A673 (cell line): ENCODE measurements around the gene PPP2R2D. TPM values are rescaled to one million over a fixed set of nuclear protein-coding genes. Genes with fewer than 3 reads are reported as not detected.

Source experiments
- BruUV-seq: library from RNA; stranded (reverse); fragments of 400-500 nt; replicated peaks from 2 replicates; lab custom pipeline; 2021; lab: Mats Ljungman, UMichigan
- CTCF ChIA-PET: fragments of 300-600 bp; sonication (Branson Sonifier 250); formaldehyde crosslinking; loops from one replicate; lab custom pipeline; 2022; ENCODE audit warnings: antibody characterized with exemption; lab: Charles Lee
- POLR2A ChIA-PET: fragments of 300-600 bp; sonication (Branson Sonifier 250); formaldehyde crosslinking; loops from one replicate; lab custom pipeline; 2022; ENCODE audit warnings: antibody characterized with exemption; ENCODE audit not compliant: low non-redundant PET; lab: Charles Lee
- DNase-seq: peaks from one replicate; pipeline ENCODE4 v3.0.0-alpha.2; 2015; ENCODE audit warnings: low spot score
- H3K27ac ChIP-seq: fragments of 200-600 bp; sonication (generic); 2 replicates; pipeline ENCODE4 v1.5.1; 2016; ENCODE audit warnings: mixed run types, low read depth, mild to moderate bottlenecking, mixed read lengths, antibody characterized with exemption, low read length; ENCODE audit not compliant: poor library complexity, severe bottlenecking
- H3K27me3 ChIP-seq: fragments of 200-600 bp; sonication (generic); replicated peaks from 2 replicates; pipeline ENCODE4 v1.6.1; 2017; ENCODE audit warnings: mixed run types, low read depth, mild to moderate bottlenecking, mixed read lengths, antibody characterized with exemption, low read length; ENCODE audit not compliant: insufficient read depth, poor library complexity
- H3K36me3 ChIP-seq: fragments of 200-600 bp; sonication (generic); 2 replicates; pipeline ENCODE4 v1.6.1; 2016; ENCODE audit warnings: mixed run types, mild to moderate bottlenecking, mixed read lengths, antibody characterized with exemption, low read length; ENCODE audit not compliant: insufficient read depth, poor library complexity, severe bottlenecking
- H3K4me1 ChIP-seq: fragments of 200-600 bp; sonication (generic); 2 replicates; pipeline ENCODE4 v1.6.1; 2017; ENCODE audit warnings: mixed run types, mild to moderate bottlenecking, mixed read lengths, antibody characterized with exemption, low read length; ENCODE audit not compliant: insufficient read depth, poor library complexity, severe bottlenecking
- H3K4me3 ChIP-seq: fragments of 200-600 bp; sonication (generic); 2 replicates; pipeline ENCODE4 v1.5.1; 2016; ENCODE audit warnings: low read depth, mixed run types, mild to moderate bottlenecking, mixed read lengths, low read length; ENCODE audit not compliant: poor library complexity, severe bottlenecking
- H3K9me3 ChIP-seq: fragments of 200-600 bp; sonication (generic); 2 replicates; pipeline ENCODE4 v1.6.1; 2016; ENCODE audit warnings: mixed run types, low read depth, mild to moderate bottlenecking, mixed read lengths, antibody characterized with exemption, low read length; ENCODE audit not compliant: poor library complexity, severe bottlenecking
- EZH2 ChIP-seq: fragments of 200-600 bp; sonication (generic); IDR thresholded peaks from 2 replicates; pipeline ENCODE4 v1.6.1; 2017; ENCODE audit warnings: borderline replicate concordance, low read depth, mild to moderate bottlenecking, mixed read lengths, antibody characterized with exemption, low read length; ENCODE audit not compliant: poor library complexity, severe bottlenecking
- intact Hi-C: fragments of 100-400 bp; cut with micrococcal nuclease; formaldehyde crosslinking; loops from one replicate; pipeline ENCODE4 v1.10.0; 2022; ENCODE audit not compliant: unreplicated experiment
- total RNA-seq: library from RNA; stranded (reverse); gene quantifications from 2 replicates; pipeline ENCODE4 v1.2.3, GENCODE V29; 2021
- TF ChIP-seq, protein P1 (sequence below): fragments of 300-800, 200-600 bp; sonication (generic); conservative IDR thresholded peaks from 2 replicates; pipeline ENCODE4 v1.5.1; 2017; ENCODE audit warnings: low read depth, mild to moderate bottlenecking, antibody characterized with exemption, low read length, moderate library complexity, mixed read lengths

The PPP2R2D gene
- total RNA-seq, 1 experiment from 2014 or later, result 49.1 TPM

DNA sequence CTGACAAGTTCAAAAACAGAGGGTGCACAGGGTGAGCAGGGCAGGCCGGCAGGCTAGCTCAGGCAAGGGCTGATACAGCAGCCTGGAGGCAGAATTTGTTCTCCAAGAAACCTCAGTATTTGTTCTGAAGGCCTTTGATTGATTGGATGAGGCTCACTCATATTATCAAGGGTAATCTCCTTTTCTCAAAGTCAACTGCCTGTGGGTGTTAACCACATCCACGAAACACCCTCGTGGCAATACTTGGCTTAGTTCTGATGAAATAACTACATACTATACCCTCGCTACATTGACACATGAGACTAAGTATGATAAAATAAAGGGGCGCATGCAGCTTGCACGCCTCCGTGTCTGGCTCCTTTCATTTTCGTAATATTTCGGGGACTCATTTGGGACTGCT, 4.4 kb upstream of the PPP2R2D start:
- ChIA-PET POLR2A (no interaction called here), CTCF (no interaction called here)
- BruUV-seq, result no TSS peak
- Histone ChIP-seq H3K4me1 (no peaks in the 10 kb centered on the region), H3K27ac (no peak overlapping the region), H3K4me3 (no peak overlapping the region), H3K9me3 (no peaks in the 10 kb centered on the region), H3K27me3 (peaks cover 15% of the 10 kb centered on the region), H3K36me3 (no peaks in the 10 kb centered on the region)
- intact Hi-C loops, result no loop called here
- DNase-seq, result no peak
- TF ChIP-seq EZH2, result no peak
- TF ChIP-seq, protein P1, sequence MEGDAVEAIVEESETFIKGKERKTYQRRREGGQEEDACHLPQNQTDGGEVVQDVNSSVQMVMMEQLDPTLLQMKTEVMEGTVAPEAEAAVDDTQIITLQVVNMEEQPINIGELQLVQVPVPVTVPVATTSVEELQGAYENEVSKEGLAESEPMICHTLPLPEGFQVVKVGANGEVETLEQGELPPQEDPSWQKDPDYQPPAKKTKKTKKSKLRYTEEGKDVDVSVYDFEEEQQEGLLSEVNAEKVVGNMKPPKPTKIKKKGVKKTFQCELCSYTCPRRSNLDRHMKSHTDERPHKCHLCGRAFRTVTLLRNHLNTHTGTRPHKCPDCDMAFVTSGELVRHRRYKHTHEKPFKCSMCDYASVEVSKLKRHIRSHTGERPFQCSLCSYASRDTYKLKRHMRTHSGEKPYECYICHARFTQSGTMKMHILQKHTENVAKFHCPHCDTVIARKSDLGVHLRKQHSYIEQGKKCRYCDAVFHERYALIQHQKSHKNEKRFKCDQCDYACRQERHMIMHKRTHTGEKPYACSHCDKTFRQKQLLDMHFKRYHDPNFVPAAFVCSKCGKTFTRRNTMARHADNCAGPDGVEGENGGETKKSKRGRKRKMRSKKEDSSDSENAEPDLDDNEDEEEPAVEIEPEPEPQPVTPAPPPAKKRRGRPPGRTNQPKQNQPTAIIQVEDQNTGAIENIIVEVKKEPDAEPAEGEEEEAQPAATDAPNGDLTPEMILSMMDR, result no peak

DNA sequence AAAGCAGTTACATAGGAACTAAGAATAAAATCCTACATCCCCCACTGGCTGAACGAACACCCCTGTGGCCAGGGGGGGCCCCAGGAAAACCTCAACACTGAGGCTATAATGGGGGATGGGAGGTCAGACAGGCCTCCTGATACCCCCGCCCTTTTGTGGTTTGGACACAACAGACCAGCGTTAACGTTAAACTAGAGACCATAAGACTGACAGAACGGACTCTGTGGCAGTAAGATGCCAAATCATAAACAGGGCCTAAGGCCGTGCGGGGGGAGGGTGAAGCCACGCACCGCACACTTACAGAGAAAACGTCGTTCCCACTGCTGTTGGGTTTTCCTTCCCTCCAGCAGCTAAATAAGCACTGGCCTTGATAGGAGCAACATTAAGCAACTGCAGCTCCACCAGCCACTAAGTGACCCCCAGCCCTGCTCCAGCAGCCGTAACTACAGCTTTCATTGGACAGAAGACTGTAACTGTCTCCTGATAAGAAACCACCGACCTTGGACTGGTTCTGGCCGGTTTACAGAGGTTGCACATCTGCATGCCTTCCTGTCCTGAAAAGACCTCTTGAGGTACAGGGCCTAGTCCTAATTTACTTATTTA, 3.4 kb upstream of the PPP2R2D start:
- Histone ChIP-seq H3K9me3 (no peaks in the 10 kb centered on the region), H3K36me3 (no peaks in the 10 kb centered on the region), H3K27ac (no peak overlapping the region), H3K4me1 (peaks cover 3% of the 10 kb centered on the region), H3K4me3 (no peak overlapping the region), H3K27me3 (peaks cover 15% of the 10 kb centered on the region)
- BruUV-seq, result no TSS peak
- ChIA-PET POLR2A (no interaction called here), CTCF (no interaction called here)
- intact Hi-C loops, result no loop called here
- TF ChIP-seq, protein P1, result no peak
- no peak for TF ChIP-seq EZH2
- DNase-seq, result no peak

DNA sequence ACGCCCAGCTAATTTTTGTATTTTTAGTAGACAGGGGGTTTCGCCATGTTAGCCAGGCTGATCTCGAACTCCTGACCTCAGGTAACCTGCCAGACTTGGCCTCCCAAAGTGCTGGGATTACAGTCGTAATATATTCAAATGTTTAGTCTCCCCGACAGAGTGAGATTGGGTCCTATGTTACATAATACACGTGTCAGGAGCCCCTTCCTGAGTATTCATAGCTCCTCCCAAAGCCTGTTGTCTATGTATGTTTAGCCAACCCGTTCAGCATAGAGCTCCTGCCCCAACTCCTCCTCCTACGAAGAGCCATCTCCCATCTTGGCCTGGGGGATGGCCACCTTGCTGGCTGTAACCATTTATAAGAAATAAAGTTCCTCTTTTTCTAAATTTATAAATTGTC, 2.7 kb upstream of the PPP2R2D start:
- Histone ChIP-seq H3K36me3 (peaks cover 4% of the 10 kb centered on the region), H3K27me3 (peaks cover 15% of the 10 kb centered on the region), H3K27ac (no peak overlapping the region), H3K4me3 (no peak overlapping the region), H3K9me3 (no peaks in the 10 kb centered on the region), H3K4me1 (peaks cover 7% of the 10 kb centered on the region)
- no TSS peak for BruUV-seq
- CTCF ChIA-PET, result no interaction called here
- TF ChIP-seq, protein P1, result no peak
- TF ChIP-seq EZH2, result no peak
- no peak for DNase-seq
- POLR2A ChIA-PET, result no interaction called here
- intact Hi-C loops, result no loop called here
